ENCODE data around the gene FAM107A.

The FAM107A gene

GRCh38 chr3:58622436-58622835 is 45.2 kb upstream of the FAM107A start:
- in situ Hi-C loops (cut with HindIII; ENCODE audit: low sequenced_read_pairs): loop anchor here (5.0 kb wide), 1 partner anchor 45 kb away; the partner anchor contains the start of gene FAM107A
- TF ChIP-seq CTCF (IDR thresholded peaks at IDR 0.05; ENCODE audit: low read depth, low read length, missing control alignments): no peak
- H3K4me3 ChIP-seq (ENCODE audit: low read depth, low read length): no peak overlapping the region
- DNase-seq (ENCODE audit: low read depth): no peak

GRCh38 chr3:58621086-58621830 is 44.1 kb upstream of the FAM107A start:
- in situ Hi-C loops (cut with HindIII; ENCODE audit: low sequenced_read_pairs): loop anchor here (5.0 kb wide), 1 partner anchor 44 kb away; the partner anchor contains the start of gene FAM107A
- no peak for TF ChIP-seq CTCF (IDR thresholded peaks at IDR 0.05; ENCODE audit: low read depth, low read length, missing control alignments)
- DNase-seq (ENCODE audit: low read depth): no peak
- no peak overlapping the region for H3K4me3 ChIP-seq (ENCODE audit: low read depth, low read length)

- no peak overlapping the region for H3K4me3 ChIP-seq (ENCODE audit: low read depth, low read length)
- in situ Hi-C loops (cut with HindIII; ENCODE audit: low sequenced_read_pairs): loop anchor here (5.0 kb wide), 1 partner anchor 43 kb away; the partner anchor contains the start of gene FAM107A
- TF ChIP-seq CTCF (IDR thresholded peaks at IDR 0.05; ENCODE audit: low read depth, low read length, missing control alignments): no peak
- DNase-seq (ENCODE audit: low read depth): no peak
Measured at GRCh38 chr3:58620421-58620820, 43.2 kb upstream of the FAM107A start.

- no peak overlapping the region for H3K4me3 ChIP-seq (ENCODE audit: low read depth, low read length)
- TF ChIP-seq CTCF (IDR thresholded peaks at IDR 0.05; ENCODE audit: low read depth, low read length, missing control alignments): no peak
- in situ Hi-C loops (cut with HindIII; ENCODE audit: low sequenced_read_pairs): no loop called here
- no peak for DNase-seq (ENCODE audit: low read depth)
Measured at GRCh38 chr3:58617338-58617761, 40.2 kb upstream of the FAM107A start.

- in situ Hi-C loops (cut with HindIII; ENCODE audit: low sequenced_read_pairs): no loop called here
- no peak for TF ChIP-seq CTCF (IDR thresholded peaks at IDR 0.05; ENCODE audit: low read depth, low read length, missing control alignments)
Measured at GRCh38 chr3:58613236-58614132, 36.3 kb upstream of the FAM107A start.

GRCh38 chr3:58612830-58613229 is 35.6 kb upstream of the FAM107A start:
- DNase-seq (ENCODE audit: low read depth): no peak
- no peak for TF ChIP-seq CTCF (IDR thresholded peaks at IDR 0.05; ENCODE audit: low read depth, low read length, missing control alignments)
- H3K4me3 ChIP-seq (ENCODE audit: low read depth, low read length): no peak overlapping the region
- in situ Hi-C loops (cut with HindIII; ENCODE audit: low sequenced_read_pairs): no loop called here

More at GRCh38 chr3:58613236-58614132, 36.3 kb upstream of the FAM107A start:
- no peak for DNase-seq (ENCODE audit: low read depth)
- no peak overlapping the region for H3K4me3 ChIP-seq (ENCODE audit: low read depth, low read length)

All from astrocyte of the cerebellum (primary cell).